GM23338 (cell line): Measurements from ENCODE around the gene MICAL2. TPM values are rescaled to one million over a fixed set of nuclear protein-coding genes. Genes with fewer than 3 reads are reported as not detected.

Source experiments
- ATAC-seq: fragments of 200-7000 bp; cut with Tn5 transposase; 3 replicates; pipeline ENCODE4 v1.9.1; 2020
- DNase-seq: peaks from one replicate; pipeline ENCODE4 v3.0.0-alpha.2; 2015; ENCODE audit warnings: low spot score
- H2AFZ ChIP-seq: fragments of 200-600 bp; sonication (generic); 2 replicates; pipeline ENCODE4 v1.8.0; 2016; ENCODE audit warnings: antibody characterized with exemption, mild to moderate bottlenecking, moderate library complexity
- H3F3A ChIP-seq: fragments of 200-600 bp; sonication (generic); replicated peaks from 2 replicates; pipeline ENCODE4 v1.8.0; 2017; ENCODE audit warnings: antibody characterized with exemption, mixed run types, low read depth
- H3K27ac ChIP-seq: fragments of 200-600 bp; sonication (generic); 2 replicates; pipeline ENCODE4 v1.6.1; 2016; ENCODE audit warnings: low read depth
- H3K27me3 ChIP-seq: fragments of 200-600 bp; sonication (generic); 2 replicates; pipeline ENCODE4 v1.8.0; 2016; ENCODE audit warnings: mild to moderate bottlenecking, mixed run types, moderate library complexity; ENCODE audit not compliant: insufficient read depth
- H3K36me3 ChIP-seq: fragments of 200-600 bp; sonication (generic); 2 replicates; pipeline ENCODE4 v1.8.0; 2016; ENCODE audit warnings: mild to moderate bottlenecking; ENCODE audit not compliant: insufficient read depth
- H3K4me1 ChIP-seq: fragments of 200-600 bp; sonication (generic); 2 replicates; pipeline ENCODE4 v1.8.0; 2016; ENCODE audit warnings: mild to moderate bottlenecking, moderate library complexity; ENCODE audit not compliant: insufficient read depth
- H3K4me2 ChIP-seq: fragments of 200-600 bp; sonication (generic); 2 replicates; pipeline ENCODE4 v1.7.1; 2017; ENCODE audit warnings: mixed run types
- H3K4me3 ChIP-seq: fragments of 200-600 bp; sonication (generic); 2 replicates; pipeline ENCODE4 v1.6.1; 2016; ENCODE audit warnings: mixed run types
- H3K79me2 ChIP-seq: fragments of 200-600 bp; sonication (generic); replicated peaks from 2 replicates; pipeline ENCODE4 v1.8.0; 2017; ENCODE audit warnings: mild to moderate bottlenecking; ENCODE audit not compliant: insufficient read depth
- H3K9me2 ChIP-seq: fragments of 200-600 bp; sonication (generic); 2 replicates; pipeline ENCODE4 v1.8.0; 2017; ENCODE audit not compliant: insufficient read depth
- H4K20me1 ChIP-seq: fragments of 200-600 bp; sonication (generic); replicated peaks from 2 replicates; pipeline ENCODE4 v1.8.0; 2017; ENCODE audit warnings: mild to moderate bottlenecking; ENCODE audit not compliant: insufficient read depth
- H3K27ac Mint-ChIP-seq: 2 replicates; pipeline ENCODE4 v1.8.0; 2020; ENCODE audit warnings: inconsistent platforms, mild to moderate bottlenecking, moderate library complexity, mixed read lengths
- H3K27me3 Mint-ChIP-seq: 3 replicates; pipeline ENCODE4 v1.8.0; 2022; ENCODE audit warnings: low read depth, mild to moderate bottlenecking, moderate library complexity, mixed read lengths, inconsistent platforms; ENCODE audit not compliant: insufficient read depth, poor library complexity
- H3K36me3 Mint-ChIP-seq: 3 replicates; pipeline ENCODE4 v1.8.0; 2021; ENCODE audit warnings: low read depth, mild to moderate bottlenecking, inconsistent platforms, moderate library complexity, mixed read lengths
- H3K4me1 Mint-ChIP-seq: 3 replicates; pipeline ENCODE4 v1.8.0; 2020; ENCODE audit warnings: mild to moderate bottlenecking, inconsistent platforms, mixed read lengths
- H3K4me3 Mint-ChIP-seq: 3 replicates; pipeline ENCODE4 v1.8.0; 2021; ENCODE audit warnings: moderate library complexity, mild to moderate bottlenecking, inconsistent platforms, mixed read lengths
- H3K9me3 Mint-ChIP-seq: 3 replicates; pipeline ENCODE4 v1.8.0; 2020; ENCODE audit warnings: moderate library complexity, mild to moderate bottlenecking, inconsistent platforms, mixed read lengths
- CREB1 ChIP-seq: fragments of 250-450 bp; sonication (Bioruptor Pico); IDR thresholded peaks from 2 replicates; pipeline ENCODE4 v1.5.0; 2020; ENCODE audit warnings: low read depth, mild to moderate bottlenecking, moderate library complexity
- CTCF ChIP-seq, 2 experiments: fragments of 200-600 bp in 1 of 2; sonication (generic) in 1 of 2; conservative IDR thresholded peaks; 2 replicates each; pipeline versions ENCODE4 v1.5.1 to v1.6.1; 2016 to 2017; ENCODE audit warnings: antibody characterized with exemption in 2 of 2, low read depth in 2 of 2, mild to moderate bottlenecking in 2 of 2, moderate library complexity in 1 of 2
- ETS1 ChIP-seq: IDR thresholded peaks from 2 replicates; pipeline ENCODE4 v1.6.1; 2016; ENCODE audit warnings: antibody characterized with exemption
- EZH2 ChIP-seq: fragments of 200-600 bp; sonication (generic); IDR thresholded peaks from one replicate; pipeline ENCODE4 v1.8.0; 2017; ENCODE audit warnings: antibody characterized with exemption, mild to moderate bottlenecking, low read depth; ENCODE audit not compliant: unreplicated experiment
- EZH2phosphoT487 ChIP-seq: fragments of 200-600 bp; sonication (generic); IDR thresholded peaks from one replicate; pipeline ENCODE4 v1.8.1; 2018; ENCODE audit warnings: antibody characterized with exemption; ENCODE audit not compliant: unreplicated experiment
- NANOG ChIP-seq: IDR thresholded peaks from 2 replicates; pipeline ENCODE4 v1.6.1; 2016; ENCODE audit warnings: antibody characterized with exemption, borderline replicate concordance
- REST ChIP-seq: IDR thresholded peaks from one replicate; pipeline ENCODE4 v1.6.1; 2018; ENCODE audit warnings: antibody characterized with exemption; ENCODE audit not compliant: unreplicated experiment
- STAT1 ChIP-seq: IDR thresholded peaks from one replicate; pipeline ENCODE4 v1.6.1; 2016; ENCODE audit warnings: antibody characterized with exemption; ENCODE audit not compliant: unreplicated experiment
- ZNF114 ChIP-seq: fragments of 250-450 bp; sonication (Bioruptor Pico); IDR thresholded peaks from 2 replicates; pipeline ENCODE4 v1.5.0; 2020; ENCODE audit warnings: mild to moderate bottlenecking, moderate library complexity
- polyA plus RNA-seq: library from polyadenylated mRNA; unstranded; fragments of >200 nt; fragmentation: Nextera tagmentation; extraction: Ambion mirVana; gene quantifications from 2 replicates; pipeline ENCODE4 v1.2.1, GENCODE V29; 2016
- total RNA-seq: library from RNA; depleted of rRNA; stranded (reverse); fragments of >200 nt; shearing (Covaris generic); gene quantifications from 2 replicates; pipeline ENCODE4 v1.2.3, GENCODE V29; 2014

Gene MICAL2
- total and polyA plus RNA-seq, 2 experiments from 2014 or later, result 0.66 to 1.4 TPM

- TF ChIP-seq CTCF (conservative IDR thresholded peaks at IDR 0.05; ENCODE audit: low read depth in 2 of 2) (no peak), CREB1 (CRISPR knock-in tag) (no peak), EZH2 (no peak)
Observed at GRCh38 chr11:12246989-12247388, 136.6 kb downstream of the MICAL2 start (continued).

GRCh38 chr11:12247543-12248254 is 137.3 kb downstream of the MICAL2 start:
- no peak overlapping the region for H3K4me2 ChIP-seq
- no peaks in the 10 kb centered on the region for H3K9me3 Mint-ChIP-seq
- no peaks in the 10 kb centered on the region; the same call in 1 of the 2 replicates for H3K9me2 ChIP-seq
- H3K27ac Mint-ChIP-seq, result no peak overlapping the region
- no peaks in the 10 kb centered on the region for H3K27me3 ChIP-seq
- peak overlapping the region; percentile 69; the same call in 1 of the 2 replicates for H2AFZ ChIP-seq
- no peaks in the 10 kb centered on the region for H3K36me3 ChIP-seq
- H3K79me2 ChIP-seq, result no peaks in the 10 kb centered on the region
- DNase-seq (no peak), ATAC-seq (no peak)
- H3F3A ChIP-seq, result no peaks in the 10 kb centered on the region
- TF ChIP-seq NANOG (no peak), EZH2phosphoT487 (no peak), ETS1 (no peak), EZH2 (no peak), ZNF114 (no peak), REST (no peak), STAT1 (no peak), CTCF (conservative IDR thresholded peaks at IDR 0.05; ENCODE audit: low read depth in 2 of 2) (no peak)
- peaks cover 6% of the 10 kb centered on the region for H3K27me3 Mint-ChIP-seq
- H3K4me3 Mint-ChIP-seq, result no peak overlapping the region
- H3K4me1 Mint-ChIP-seq, result peaks cover 34% of the 10 kb centered on the region
- H3K4me3 ChIP-seq, result no peak overlapping the region
- H4K20me1 ChIP-seq, result no peaks in the 10 kb centered on the region
- no peaks in the 10 kb centered on the region for H3K36me3 Mint-ChIP-seq
- peaks cover 5% of the 10 kb centered on the region for H3K4me1 ChIP-seq
- no peak overlapping the region for H3K27ac ChIP-seq
